Measurements from ENCODE around the gene TEX35. TPM values are rescaled to one million over a fixed set of nuclear protein-coding genes. Genes with fewer than 3 reads are reported as not detected.

The TEX35 gene
- not detected for total RNA-seq
- polyA plus RNA-seq = not detected
- long read RNA-seq, donor 1 = 0 reads
- long read RNA-seq, donor 2, partial matches to known transcripts = 1 of 1 reads
- long read RNA-seq, donor 2, other reads (novel, unspliced or antisense) = 0 of 1 reads
- long read RNA-seq, donor 3 = 0 reads

DNA sequence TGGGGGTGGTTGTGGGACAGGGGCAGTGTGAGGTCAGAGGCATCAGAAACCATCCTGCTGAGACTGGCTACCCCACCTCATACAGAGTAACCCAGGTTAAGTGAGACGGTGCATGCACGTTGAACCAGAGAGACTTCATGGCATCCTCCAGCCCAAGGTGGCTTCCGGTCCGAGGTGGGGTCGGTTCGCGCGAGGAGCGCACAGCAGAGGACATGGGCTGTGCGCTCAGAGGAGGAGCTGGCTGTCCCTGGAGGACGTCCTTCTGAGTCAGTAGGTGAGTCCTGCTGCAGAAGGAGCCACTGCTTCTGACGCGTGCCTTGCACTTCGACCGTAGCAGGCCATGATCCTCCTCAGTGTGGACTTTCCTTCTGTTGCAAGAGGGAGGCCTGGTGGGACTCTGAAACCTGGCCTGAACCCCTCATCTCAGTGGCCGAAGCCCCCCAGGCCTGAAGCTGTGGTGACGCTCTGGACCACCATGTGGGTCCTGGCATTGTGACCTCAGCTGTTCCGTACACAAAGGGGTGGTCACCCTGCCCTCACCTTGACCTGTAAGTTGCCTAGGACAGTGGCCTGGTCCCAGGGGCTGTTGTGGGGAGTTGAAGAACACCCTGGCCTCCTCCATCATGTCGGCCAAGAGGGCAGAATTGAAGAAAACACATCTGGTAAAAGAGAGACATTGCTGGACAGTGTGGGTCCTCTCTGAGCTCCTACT lies at the start of gene TEX35:
Gene TEX35 (plus strand): TSS at position 544 of the 712 bp plus-strand sequence. CDS start 80 bp downstream, at position 624.
- ATAC-seq = no peak
- Histone ChIP-seq H3K36me3 (no peaks in the 10 kb centered on the region), H3K4me3 (no peak within 1 kb of the TSS), H3K9me3 (no peaks in the 10 kb centered on the region), H3K27me3 (no peaks in the 10 kb centered on the region), H3K27ac (peak within 1 kb of the TSS in 1 of 12 donors; percentile 4), H3K4me1 (peaks cover 0 to 23% (median 5%) of the 10 kb centered on the region in 12 donors)
- TF ChIP-seq, protein P1, sequence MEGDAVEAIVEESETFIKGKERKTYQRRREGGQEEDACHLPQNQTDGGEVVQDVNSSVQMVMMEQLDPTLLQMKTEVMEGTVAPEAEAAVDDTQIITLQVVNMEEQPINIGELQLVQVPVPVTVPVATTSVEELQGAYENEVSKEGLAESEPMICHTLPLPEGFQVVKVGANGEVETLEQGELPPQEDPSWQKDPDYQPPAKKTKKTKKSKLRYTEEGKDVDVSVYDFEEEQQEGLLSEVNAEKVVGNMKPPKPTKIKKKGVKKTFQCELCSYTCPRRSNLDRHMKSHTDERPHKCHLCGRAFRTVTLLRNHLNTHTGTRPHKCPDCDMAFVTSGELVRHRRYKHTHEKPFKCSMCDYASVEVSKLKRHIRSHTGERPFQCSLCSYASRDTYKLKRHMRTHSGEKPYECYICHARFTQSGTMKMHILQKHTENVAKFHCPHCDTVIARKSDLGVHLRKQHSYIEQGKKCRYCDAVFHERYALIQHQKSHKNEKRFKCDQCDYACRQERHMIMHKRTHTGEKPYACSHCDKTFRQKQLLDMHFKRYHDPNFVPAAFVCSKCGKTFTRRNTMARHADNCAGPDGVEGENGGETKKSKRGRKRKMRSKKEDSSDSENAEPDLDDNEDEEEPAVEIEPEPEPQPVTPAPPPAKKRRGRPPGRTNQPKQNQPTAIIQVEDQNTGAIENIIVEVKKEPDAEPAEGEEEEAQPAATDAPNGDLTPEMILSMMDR (IDR thresholded peaks at IDR 0.05) = no peak
- TF ChIP-seq POLR2A (IDR thresholded peaks at IDR 0.05) = no peak
- 93 to 97% (median 96%) methylated on average over 19 of the region's 19 CpGs for WGBS, 4 donors
- DNase-seq = peak in 1 of 5 donors; percentile 44
- intact Hi-C loops (cut with DNase I) = no loop called here

DNA sequence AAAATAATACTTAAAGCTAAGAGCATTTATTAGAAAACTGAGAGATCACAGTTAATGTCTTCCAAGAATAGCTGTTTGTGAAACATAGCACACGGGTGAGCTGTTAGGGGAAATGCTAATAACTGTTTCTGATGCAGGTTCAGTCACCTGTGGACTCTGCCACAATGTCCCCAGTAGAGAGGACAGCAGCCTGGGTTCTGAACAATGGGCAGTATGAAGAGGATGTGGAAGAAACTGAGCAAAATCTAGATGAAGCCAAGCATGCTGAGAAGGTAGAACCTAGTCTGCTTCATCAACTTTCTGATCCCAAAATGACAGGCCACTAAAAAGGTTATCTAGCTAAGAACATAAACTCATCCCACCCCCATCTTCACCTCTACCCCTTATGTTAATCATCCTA lies 48.8 kb upstream of the TEX35 start:
- no peak for TF ChIP-seq POLR2A (IDR thresholded peaks at IDR 0.05)
- TF ChIP-seq, protein P1 (IDR thresholded peaks at IDR 0.05) = no peak
- H3K4me3 ChIP-seq = no peak overlapping the region
- intact Hi-C loops (cut with DNase I) = loop anchor here in 2 of 10 donors (5.0 to 10.0 kb wide), 2 partner anchors 137 to 159 kb away; no protein-coding TSS in a partner anchor
- H3K27me3 ChIP-seq = no peaks in the 10 kb centered on the region
- no peak overlapping the region for H3K27ac ChIP-seq
- DNase-seq = no peak
- H3K4me1 ChIP-seq = peaks cover 0 to 22% (median 3%) of the 10 kb centered on the region in 12 donors
- ATAC-seq = no peak
- 89 to 96% (median 93%) methylated on average over 1 of the region's 1 CpG for WGBS, 4 donors
- peaks cover 0 to 63% (median 39%) of the 10 kb centered on the region in 9 donors for H3K36me3 ChIP-seq
- H3K9me3 ChIP-seq = no peaks in the 10 kb centered on the region

DNA sequence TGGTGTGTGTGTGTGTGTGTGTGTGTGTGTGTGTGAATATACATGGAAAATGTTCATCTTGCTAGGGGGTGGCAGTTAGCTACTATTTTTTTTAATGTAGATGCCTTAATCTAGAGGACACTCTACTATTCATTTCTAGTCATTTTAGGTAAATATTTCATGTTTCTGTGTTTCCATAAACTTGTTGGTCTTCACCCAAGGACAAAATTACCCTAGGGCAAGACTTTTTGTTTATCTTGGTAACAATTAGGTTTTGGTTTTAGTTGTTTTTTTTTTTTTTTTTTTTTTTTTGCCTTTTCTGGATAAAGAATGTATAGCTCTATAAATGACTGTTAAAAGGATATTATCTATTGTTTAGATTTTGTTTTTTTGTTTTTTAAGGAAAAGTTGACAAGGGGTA lies 48.3 kb upstream of the TEX35 start:
- no peak for ATAC-seq
- DNase-seq = no peak
- TF ChIP-seq POLR2A (IDR thresholded peaks at IDR 0.05) = no peak
- TF ChIP-seq, protein P1 (IDR thresholded peaks at IDR 0.05) = no peak
- intact Hi-C loops (cut with DNase I) = loop anchor here in 2 of 10 donors (5.0 to 10.0 kb wide), 2 partner anchors 137 to 160 kb away; no protein-coding TSS in a partner anchor
- Histone ChIP-seq H3K9me3 (no peaks in the 10 kb centered on the region), H3K4me3 (no peak overlapping the region), H3K27me3 (no peaks in the 10 kb centered on the region), H3K4me1 (peaks cover 0 to 22% (median 3%) of the 10 kb centered on the region in 12 donors), H3K36me3 (peaks cover 0 to 66% (median 42%) of the 10 kb centered on the region in 9 donors), H3K27ac (no peak overlapping the region)

DNA sequence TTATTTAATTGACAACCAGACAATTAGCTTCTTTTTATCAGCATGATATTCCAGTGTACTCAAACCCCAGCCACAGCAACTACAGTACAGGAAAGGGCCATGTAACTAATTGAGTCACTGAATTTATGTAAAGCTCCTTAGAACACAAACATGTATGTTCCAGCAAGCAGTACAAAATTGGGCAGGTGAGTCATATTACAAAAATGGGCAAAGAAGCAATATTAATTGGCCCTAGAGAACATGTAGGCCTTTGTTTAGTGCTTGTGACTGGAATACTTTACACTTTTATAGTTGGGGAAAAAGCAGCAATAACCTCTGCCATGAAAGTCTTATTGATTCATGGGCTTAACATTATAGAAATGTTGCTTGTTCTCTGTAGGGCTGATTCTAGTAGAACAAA lies 47.9 kb upstream of the TEX35 start:
- peaks cover 0 to 21% (median 3%) of the 10 kb centered on the region in 12 donors for H3K4me1 ChIP-seq
- H3K36me3 ChIP-seq = peaks cover 0 to 66% (median 45%) of the 10 kb centered on the region in 9 donors
- no peaks in the 10 kb centered on the region for H3K27me3 ChIP-seq
- ATAC-seq = no peak
- no peak for TF ChIP-seq POLR2A (IDR thresholded peaks at IDR 0.05)
- TF ChIP-seq, protein P1 (IDR thresholded peaks at IDR 0.05) = no peak
- no peaks in the 10 kb centered on the region for H3K9me3 ChIP-seq
- H3K4me3 ChIP-seq = no peak overlapping the region
- intact Hi-C loops (cut with DNase I) = loop anchor here in 1 of 10 donors (10.0 kb wide), 1 partner anchor 160 kb away; no protein-coding TSS in a partner anchor
- DNase-seq = no peak
- no peak overlapping the region for H3K27ac ChIP-seq

All from heart left ventricle (tissue), 16 donors.